Measurements from ENCODE around the gene TSHZ1. TPM values are rescaled to one million over a fixed set of nuclear protein-coding genes. Genes with fewer than 3 reads are reported as not detected.
A peak's percentile ranks its signal among the peaks of the same experiment; 100 is the strongest.

The TSHZ1 gene
- total RNA-seq, 2 donors from 2014 or later: 8.3 to 11.2 TPM

DNA sequence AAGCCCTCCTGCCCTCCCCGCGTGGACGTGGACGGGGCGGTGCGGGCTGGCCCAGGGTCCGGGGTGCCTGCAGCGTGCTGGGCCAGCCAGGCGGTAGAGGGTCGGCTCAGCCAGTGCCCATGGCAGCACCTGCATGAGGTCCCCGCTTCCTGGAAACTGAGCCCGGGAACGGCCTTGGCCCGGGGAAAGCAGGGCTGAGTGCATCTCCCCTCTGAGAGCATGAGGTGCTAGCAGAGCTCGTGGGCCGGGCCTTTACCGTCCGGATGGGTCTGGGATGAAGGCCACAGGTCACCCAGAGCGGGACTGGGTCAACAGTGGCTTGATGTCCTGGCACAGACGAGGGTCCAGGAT, 39.8 kb downstream of the TSHZ1 start:
- ATAC-seq (no peak), DNase-seq (no peak)
- 93 to 94% methylated on average over 14 to 16 of the region's 20 CpGs for WGBS, 2 donors
- Histone ChIP-seq H3K36me3 (replicated peaks in 1 of 2; ENCODE audit: insufficient read depth in 1 of 2, low read depth in 2 of 2) (no peaks in the 10 kb centered on the region), H3K9me3 (no peaks in the 10 kb centered on the region), H3K27me3 (no peaks in the 10 kb centered on the region), H3K4me3 (no peak overlapping the region), H3K4me1 (peaks cover 16% of the 10 kb centered on the region), H3K27ac (no peak overlapping the region)
- TF ChIP-seq, protein P1, sequence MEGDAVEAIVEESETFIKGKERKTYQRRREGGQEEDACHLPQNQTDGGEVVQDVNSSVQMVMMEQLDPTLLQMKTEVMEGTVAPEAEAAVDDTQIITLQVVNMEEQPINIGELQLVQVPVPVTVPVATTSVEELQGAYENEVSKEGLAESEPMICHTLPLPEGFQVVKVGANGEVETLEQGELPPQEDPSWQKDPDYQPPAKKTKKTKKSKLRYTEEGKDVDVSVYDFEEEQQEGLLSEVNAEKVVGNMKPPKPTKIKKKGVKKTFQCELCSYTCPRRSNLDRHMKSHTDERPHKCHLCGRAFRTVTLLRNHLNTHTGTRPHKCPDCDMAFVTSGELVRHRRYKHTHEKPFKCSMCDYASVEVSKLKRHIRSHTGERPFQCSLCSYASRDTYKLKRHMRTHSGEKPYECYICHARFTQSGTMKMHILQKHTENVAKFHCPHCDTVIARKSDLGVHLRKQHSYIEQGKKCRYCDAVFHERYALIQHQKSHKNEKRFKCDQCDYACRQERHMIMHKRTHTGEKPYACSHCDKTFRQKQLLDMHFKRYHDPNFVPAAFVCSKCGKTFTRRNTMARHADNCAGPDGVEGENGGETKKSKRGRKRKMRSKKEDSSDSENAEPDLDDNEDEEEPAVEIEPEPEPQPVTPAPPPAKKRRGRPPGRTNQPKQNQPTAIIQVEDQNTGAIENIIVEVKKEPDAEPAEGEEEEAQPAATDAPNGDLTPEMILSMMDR (IDR thresholded peaks at IDR 0.05): no peak
- no peak for TF ChIP-seq POLR2A (IDR thresholded peaks at IDR 0.05)
- intact Hi-C loops (cut with DNase I): no loop called here

DNA sequence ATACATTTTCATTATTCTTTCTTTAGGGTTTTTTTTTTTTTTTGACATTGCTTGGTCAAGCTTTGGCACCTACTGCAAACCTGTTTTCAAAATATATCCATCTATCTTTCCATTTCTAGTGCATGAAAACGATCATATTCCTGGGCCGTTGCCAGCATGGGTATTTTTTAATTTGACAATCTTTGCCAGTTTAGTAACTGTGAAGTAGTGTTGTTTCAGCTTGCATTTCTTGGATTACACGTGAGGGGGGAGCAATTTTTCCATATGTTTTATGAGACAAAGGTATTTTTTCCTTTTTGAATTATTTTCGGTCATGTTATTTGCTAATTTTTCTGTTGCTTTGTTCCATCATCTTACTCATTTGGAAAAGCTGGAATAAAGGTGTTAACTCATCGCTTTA, 40.9 kb downstream of the TSHZ1 start:
- DNase-seq (no peak), ATAC-seq (no peak)
- H3K9me3 ChIP-seq: no peaks in the 10 kb centered on the region
- H3K4me3 ChIP-seq: no peak overlapping the region
- WGBS, 2 donors: 64 to 69% methylated on average over 5 of the region's 5 CpGs
- H3K36me3 ChIP-seq (replicated peaks in 1 of 2; ENCODE audit: insufficient read depth in 1 of 2, low read depth in 2 of 2): no peaks in the 10 kb centered on the region
- no peak for TF ChIP-seq POLR2A (IDR thresholded peaks at IDR 0.05)
- TF ChIP-seq, protein P1 (IDR thresholded peaks at IDR 0.05): no peak
- no peak overlapping the region for H3K27ac ChIP-seq
- intact Hi-C loops (cut with DNase I): no loop called here
- H3K27me3 ChIP-seq: no peaks in the 10 kb centered on the region
- peaks cover 16% of the 10 kb centered on the region for H3K4me1 ChIP-seq

DNA sequence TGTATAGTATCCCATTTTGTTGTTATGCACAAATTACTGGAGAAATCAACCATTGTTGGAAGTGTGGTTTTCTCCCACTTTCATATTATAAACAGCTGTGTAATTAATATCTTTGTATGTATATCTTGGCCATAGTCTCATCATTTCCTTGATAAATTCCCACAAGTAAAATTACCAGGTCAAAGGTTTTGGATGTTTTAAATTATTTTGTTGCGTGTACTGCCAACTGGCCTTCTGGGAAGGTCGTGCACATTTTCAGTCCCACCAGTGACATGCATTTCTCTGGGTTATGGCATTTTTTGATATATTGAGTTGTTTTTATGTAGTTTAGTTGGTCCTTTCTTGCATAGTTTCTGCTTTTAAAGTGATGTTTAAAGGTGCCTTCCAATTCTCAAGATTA, 41.5 kb downstream of the TSHZ1 start:
- no peak for DNase-seq
- ATAC-seq: no peak
- 60 to 88% methylated on average over 2 of the region's 2 CpGs for WGBS, 2 donors
- TF ChIP-seq, protein P1 (IDR thresholded peaks at IDR 0.05): no peak
- no peak for TF ChIP-seq POLR2A (IDR thresholded peaks at IDR 0.05)
- intact Hi-C loops (cut with DNase I): no loop called here
- Histone ChIP-seq H3K9me3 (no peaks in the 10 kb centered on the region), H3K4me1 (peaks cover 9% of the 10 kb centered on the region), H3K27me3 (no peaks in the 10 kb centered on the region), H3K36me3 (replicated peaks in 1 of 2; ENCODE audit: insufficient read depth in 1 of 2, low read depth in 2 of 2) (no peaks in the 10 kb centered on the region), H3K4me3 (no peak overlapping the region), H3K27ac (no peak overlapping the region)

DNA sequence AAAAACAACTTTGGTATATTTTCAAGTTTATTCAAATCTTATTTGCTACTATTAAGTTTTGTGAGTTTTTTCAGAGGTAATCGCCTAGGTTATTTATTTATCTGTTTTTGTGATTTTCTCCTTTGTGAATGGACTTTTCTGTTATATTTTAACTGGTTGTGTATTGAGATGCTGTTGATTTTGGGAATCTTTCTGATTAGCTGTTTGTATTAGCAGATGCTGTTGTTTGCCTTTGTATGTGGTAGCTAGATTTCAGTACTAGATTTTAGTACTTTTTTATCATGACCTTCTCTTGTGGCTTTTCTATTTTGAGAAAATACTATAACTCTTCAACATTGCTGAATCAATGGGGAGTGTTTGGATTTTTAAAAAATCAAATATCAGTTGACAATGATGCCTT, 42.4 kb downstream of the TSHZ1 start:
- intact Hi-C loops (cut with DNase I): no loop called here
- no peak for DNase-seq
- Histone ChIP-seq H3K27me3 (no peaks in the 10 kb centered on the region), H3K9me3 (no peaks in the 10 kb centered on the region), H3K27ac (no peak overlapping the region), H3K4me3 (no peak overlapping the region), H3K36me3 (replicated peaks in 1 of 2; ENCODE audit: insufficient read depth in 1 of 2, low read depth in 2 of 2) (no peaks in the 10 kb centered on the region), H3K4me1 (peaks cover 12% of the 10 kb centered on the region)
- no peak for TF ChIP-seq POLR2A (IDR thresholded peaks at IDR 0.05)
- TF ChIP-seq, protein P1 (IDR thresholded peaks at IDR 0.05): no peak
- no peak for ATAC-seq
- WGBS, 2 donors: 47 to 57% methylated on average over 1 of the region's 1 CpG

DNA sequence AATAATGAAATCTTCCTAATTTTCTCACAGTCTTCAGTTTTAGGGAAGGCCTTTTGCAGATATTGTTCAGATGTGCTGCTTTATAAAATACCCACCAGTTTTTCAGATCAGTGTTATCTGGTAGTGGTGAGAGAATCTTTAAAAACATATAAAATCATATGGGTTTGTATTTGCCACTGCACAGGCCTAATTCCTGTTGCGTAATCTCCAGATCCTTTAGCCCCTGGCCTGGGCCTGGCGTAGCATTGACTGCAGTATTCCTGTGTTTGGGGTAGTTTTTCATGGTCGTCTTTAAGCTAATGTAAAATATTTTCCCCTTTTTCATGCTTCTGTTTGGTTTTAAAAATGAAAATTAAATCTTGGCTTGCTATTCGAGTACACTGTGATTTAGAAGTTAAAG, 43.2 kb downstream of the TSHZ1 start:
- intact Hi-C loops (cut with DNase I): no loop called here
- Histone ChIP-seq H3K27ac (peak overlapping the region in 1 of 4 donors; percentile 38), H3K36me3 (replicated peaks in 1 of 2; ENCODE audit: insufficient read depth in 1 of 2, low read depth in 2 of 2) (no peaks in the 10 kb centered on the region), H3K9me3 (no peaks in the 10 kb centered on the region), H3K4me3 (no peak overlapping the region), H3K4me1 (peaks cover 4% of the 10 kb centered on the region), H3K27me3 (no peaks in the 10 kb centered on the region)
- 74 to 83% methylated on average over 4 of the region's 4 CpGs for WGBS, 2 donors
- DNase-seq (no peak), ATAC-seq (no peak)
- TF ChIP-seq, protein P1 (IDR thresholded peaks at IDR 0.05): no peak
- no peak for TF ChIP-seq POLR2A (IDR thresholded peaks at IDR 0.05)

All from body of pancreas (tissue), 4 donors.